KOPT-K1 (cell line): ENCODE data around the gene AK3.
"Not testable (repeated sequence)": the region's sequence is repeated elsewhere in the genome, so short reads cannot be mapped to it uniquely, and the experiment has no call there.

Experiments used
- H3K27ac ChIP-seq: fragments of 200-600 bp; sonication (generic); 2 replicates; pipeline ENCODE4 v1.5.1; 2016; ENCODE audit warnings: antibody characterized with exemption, mild to moderate bottlenecking, low read depth, low read length; ENCODE audit not compliant: poor library complexity, severe bottlenecking
- H3K36me3 ChIP-seq: fragments of 200-600 bp; sonication (generic); 2 replicates; pipeline ENCODE4 v1.5.1; 2017; ENCODE audit warnings: antibody characterized with exemption, mild to moderate bottlenecking, low read length, moderate library complexity; ENCODE audit not compliant: insufficient read depth
- H3K9me3 ChIP-seq: fragments of 200-600 bp; sonication (generic); 2 replicates; pipeline ENCODE4 v1.5.1; 2017; ENCODE audit warnings: antibody characterized with exemption, low read length, mild to moderate bottlenecking; ENCODE audit not compliant: insufficient read depth, poor library complexity, severe bottlenecking

Gene AK3

GRCh38 chr9:4740638-4741364, at the start of gene AK3:
AK3 (minus strand) TSS chr9:4741202; CDS start chr9:4741087, 115 bp downstream.
- no peaks in the 10 kb centered on the region for H3K36me3 ChIP-seq
- no peaks in the 10 kb centered on the region for H3K9me3 ChIP-seq
- peak within 1 kb of the TSS; percentile 66 for H3K27ac ChIP-seq

- H3K36me3 ChIP-seq: no peaks in the 10 kb centered on the region
- H3K27ac ChIP-seq: no peak overlapping the region
- no peaks in the 10 kb centered on the region for H3K9me3 ChIP-seq
Measured at GRCh38 chr9:4788703-4789102, 47.7 kb upstream of the AK3 start.

- Histone ChIP-seq H3K36me3 (no peaks in the 10 kb centered on the region), H3K27ac (no peak overlapping the region), H3K9me3 (no peaks in the 10 kb centered on the region)
Measured at GRCh38 chr9:4787876-4788275, 46.9 kb upstream of the AK3 start.

- Histone ChIP-seq H3K27ac (no peak overlapping the region), H3K9me3 (no peaks in the 10 kb centered on the region), H3K36me3 (no peaks in the 10 kb centered on the region)
Measured at GRCh38 chr9:4786599-4786998, 45.6 kb upstream of the AK3 start.

- no peak overlapping the region for H3K27ac ChIP-seq
- no peaks in the 10 kb centered on the region for H3K36me3 ChIP-seq
- H3K9me3 ChIP-seq: no peaks in the 10 kb centered on the region
Measured at GRCh38 chr9:4784403-4784802, 43.4 kb upstream of the AK3 start.

GRCh38 chr9:4783191-4783590, 42.2 kb upstream of the AK3 start:
- not testable (repeated sequence) for H3K9me3 ChIP-seq, H3K36me3 ChIP-seq, H3K27ac ChIP-seq

GRCh38 chr9:4781408-4781807, 40.4 kb upstream of the AK3 start:
- no peaks in the 10 kb centered on the region for H3K9me3 ChIP-seq
- H3K36me3 ChIP-seq: no peaks in the 10 kb centered on the region
- no peak overlapping the region for H3K27ac ChIP-seq

GRCh38 chr9:4780651-4781050, 39.6 kb upstream of the AK3 start:
- no peak overlapping the region for H3K27ac ChIP-seq
- H3K36me3 ChIP-seq: no peaks in the 10 kb centered on the region
- H3K9me3 ChIP-seq: no peaks in the 10 kb centered on the region

GRCh38 chr9:4774958-4775357, 34.0 kb upstream of the AK3 start:
- H3K36me3 ChIP-seq, H3K9me3 ChIP-seq, H3K27ac ChIP-seq: not testable (repeated sequence)

- H3K27ac ChIP-seq: no peak overlapping the region
- H3K36me3 ChIP-seq: no peaks in the 10 kb centered on the region
- no peaks in the 10 kb centered on the region for H3K9me3 ChIP-seq
Measured at GRCh38 chr9:4774209-4774608, 33.2 kb upstream of the AK3 start.

GRCh38 chr9:4771788-4772187, 30.8 kb upstream of the AK3 start:
- no peak overlapping the region for H3K27ac ChIP-seq
- H3K36me3 ChIP-seq: no peaks in the 10 kb centered on the region
- H3K9me3 ChIP-seq: no peaks in the 10 kb centered on the region

- Histone ChIP-seq H3K9me3 (no peaks in the 10 kb centered on the region), H3K27ac (no peak overlapping the region), H3K36me3 (no peaks in the 10 kb centered on the region)
Measured at GRCh38 chr9:4769321-4770080, 28.5 kb upstream of the AK3 start.

- no peak overlapping the region for H3K27ac ChIP-seq
- H3K36me3 ChIP-seq: no peaks in the 10 kb centered on the region
- H3K9me3 ChIP-seq: no peaks in the 10 kb centered on the region
Measured at GRCh38 chr9:4768681-4769080, 27.7 kb upstream of the AK3 start.

GRCh38 chr9:4764033-4764432, 23.0 kb upstream of the AK3 start:
- no peaks in the 10 kb centered on the region for H3K36me3 ChIP-seq
- no peaks in the 10 kb centered on the region for H3K9me3 ChIP-seq
- H3K27ac ChIP-seq: no peak overlapping the region

GRCh38 chr9:4762886-4763541, 22.0 kb upstream of the AK3 start:
- no peak overlapping the region for H3K27ac ChIP-seq
- H3K9me3 ChIP-seq: no peaks in the 10 kb centered on the region
- no peaks in the 10 kb centered on the region for H3K36me3 ChIP-seq
